HepG2 (cell line): ENCODE data around the gene CD4. TPM values are rescaled to one million over a fixed set of nuclear protein-coding genes. Genes with fewer than 3 reads are reported as not detected.

Experiments
- ATAC-seq: fragments of 200-7000 bp; cut with Tn5 transposase; 3 replicates; pipeline ENCODE4 v1.9.1; 2020; ENCODE audit warnings: mild to moderate bottlenecking, moderate library complexity
- BruUV-seq: library from RNA; stranded (reverse); fragments of 400-500 nt; replicated peaks from 2 replicates; lab custom pipeline; 2021; lab: Mats Ljungman, UMichigan
- CTCF ChIA-PET: fragments of 300-600 bp; formaldehyde crosslinking; extraction: SDS; loops from one replicate; lab custom pipeline; 2021; ENCODE audit warnings: low total read pairs, inconsistent platforms, low intra/inter-chr PET ratio; lab: Yijun Ruan, JAX
- POLR2A ChIA-PET: fragments of 350-600 bp; sonication (Branson Sonifier 250); formaldehyde crosslinking; loops from one replicate; lab custom pipeline; 2020; ENCODE audit warnings: antibody characterized with exemption, inconsistent platforms; lab: Yijun Ruan, JAX
- DNase-seq: peaks from one replicate; pipeline ENCODE4 v3.0.0-alpha.2; 2015; ENCODE audit warnings: low spot score
- FAIRE-seq: peaks from 3 replicates; lab custom pipeline; 2011; peaks lifted over from hg19 to GRCh38; lab: Jason Lieb, UNC
- H2AFZ ChIP-seq: one replicate; pipeline ENCODE4 v1.6.1; 2011; ENCODE audit warnings: low read length, inconsistent platforms
- H3K27ac ChIP-seq: fragments of 300-600 bp; 3 replicates; pipeline ENCODE4 v1.8.0; 2011; ENCODE audit warnings: mixed run types, mild to moderate bottlenecking, mixed read lengths, low read length, inconsistent platforms; ENCODE audit not compliant: insufficient read depth; ENCODE audit errors: extremely low read length
- H3K27me3 ChIP-seq, 2 experiments: fragments of 200-600 bp in 1 of 2; 2 replicates in 1 of 2; 3 replicates in 1 of 2; pipeline versions ENCODE4 v1.6.0 to v1.8.0; 2011; ENCODE audit warnings: low read length in 2 of 2, mild to moderate bottlenecking in 2 of 2, moderate library complexity in 2 of 2, inconsistent platforms in 1 of 2; ENCODE audit not compliant: insufficient read depth in 2 of 2, control insufficient read depth in 1 of 2
- H3K36me3 ChIP-seq, 2 experiments: fragments of 200-600 bp in 1 of 2; replicated peaks in 1 of 2; 2 replicates in 1 of 2; 3 replicates in 1 of 2; pipeline versions ENCODE4 v1.5.1 to v1.8.0; 2011; ENCODE audit warnings: low read length in 2 of 2, inconsistent platforms in 1 of 2; ENCODE audit not compliant: insufficient read depth in 2 of 2, control insufficient read depth in 1 of 2
- H3K4me1 ChIP-seq: 2 replicates; pipeline ENCODE4 v1.5.1; 2012; ENCODE audit warnings: low read length, inconsistent platforms; ENCODE audit not compliant: insufficient read depth
- H3K4me2 ChIP-seq: 2 replicates; pipeline ENCODE4 v1.6.0; 2011; ENCODE audit warnings: low read depth, low read length, inconsistent platforms
- H3K4me3 ChIP-seq, 3 experiments: fragments of 200-600 bp in 1 of 3; sonication (generic), shearing (Covaris generic) in 1 of 3; replicated peaks in 1 of 3; 2 replicates each; pipeline ENCODE4 v1.5.1; 2011 to 2016; ENCODE audit warnings: low read length in 3 of 3, inconsistent platforms in 2 of 3, low read depth in 2 of 3, mild to moderate bottlenecking in 2 of 3, control low read depth in 1 of 3, mixed read lengths in 1 of 3; ENCODE audit not compliant: insufficient read depth in 1 of 3
- H3K79me2 ChIP-seq: one replicate; pipeline ENCODE4 v1.6.1; 2011; ENCODE audit warnings: low read length, inconsistent platforms; ENCODE audit not compliant: insufficient read depth
- H3K9ac ChIP-seq: 2 replicates; pipeline ENCODE4 v1.6.0; 2011; ENCODE audit warnings: mild to moderate bottlenecking, low read depth, low read length, inconsistent platforms; ENCODE audit not compliant: insufficient read depth
- H3K9me3 ChIP-seq: 2 replicates; pipeline ENCODE4 v1.5.1; 2012; ENCODE audit warnings: mild to moderate bottlenecking, low read length
- H4K20me1 ChIP-seq: 2 replicates; pipeline ENCODE4 v1.6.0; 2011; ENCODE audit warnings: inconsistent platforms, mild to moderate bottlenecking, low read length, moderate library complexity; ENCODE audit not compliant: insufficient read depth
- POLR2A ChIP-seq, 2 experiments: IDR thresholded peaks; 2 replicates each; pipeline ENCODE4 v1.6.1; 2011; ENCODE audit warnings: low read depth in 2 of 2, low read length in 2 of 2, mild to moderate bottlenecking in 1 of 2, moderate library complexity in 1 of 2; ENCODE audit not compliant: insufficient read depth in 1 of 2
- SNAI1 ChIP-seq: sonication (generic); formaldehyde crosslinking; IDR thresholded peaks from 2 replicates; pipeline ENCODE4 v1.5.0; 2020; ENCODE audit warnings: mild to moderate bottlenecking, missing genetic modification reagents, borderline replicate concordance
- ZNF777 ChIP-seq: sonication (generic); formaldehyde crosslinking; IDR thresholded peaks from 2 replicates; pipeline ENCODE4 v1.4.0; 2020; ENCODE audit warnings: missing genetic modification reagents
- WGBS: methylation state at CpG from one replicate; pipeline ENCODE4 v1.1.6; 2017; ENCODE audit warnings: low lambda C conversion rate; 5-methylcytosine and 5-hydroxymethylcytosine counted together
- in situ Hi-C: cut with HindIII; loops from 2 replicates; pipeline ENCODE4 v1.10.0; 2017; ENCODE audit warnings: low pct_unique_long_range_greater_than_20kb; ENCODE audit not compliant: extremely low pct_ligation_motif_present
- intact Hi-C: fragments of 100-400 bp; cut with micrococcal nuclease; formaldehyde crosslinking; loops from one replicate; pipeline ENCODE4 v1.10.0; 2022; ENCODE audit not compliant: unreplicated experiment
- polyA plus RNA-seq, 8 experiments: library from polyadenylated mRNA; depleted of rRNA in 3 of 8; stranded (reverse) in 7 of 8; unstranded in 1 of 8; fragments of >200 nt; fragmentation: Illumina TruSeq in 4 of 8; extraction: Trizol in 4 of 8; gene quantifications; 2 replicates each; pipeline versions ENCODE4 v1.2.1 to v1.2.3, GENCODE V29; 2011 to 2016; ENCODE audit warnings: low read depth in 4 of 8, missing spikeins in 1 of 8, mixed read lengths in 1 of 8; ENCODE audit not compliant: insufficient read depth in 1 of 8
- total RNA-seq, 5 experiments: library from RNA; depleted of rRNA; stranded (reverse); fragments of >200 nt; fragmentation: Illumina TruSeq; extraction: Trizol; gene quantifications; 2 replicates each; pipeline ENCODE4 v1.2.3, GENCODE V29; 2016; ENCODE audit warnings: low read depth in 1 of 5
- TF ChIP-seq, protein P1 (sequence below): sonication (generic); formaldehyde crosslinking; IDR thresholded peaks from 2 replicates; pipeline ENCODE4 v1.5.0; 2020; ENCODE audit warnings: mild to moderate bottlenecking, missing genetic modification reagents, borderline replicate concordance
- TF ChIP-seq, protein P2 (sequence below): sonication (generic); formaldehyde crosslinking; IDR thresholded peaks from 2 replicates; pipeline ENCODE4 v1.5.0; 2020; ENCODE audit warnings: missing genetic modification reagents

CD4 gene
- total and polyA plus RNA-seq, 2 of the 13 experiments (the other 11 are each of a cell fraction or from before 2014, with no cell fraction given): 0.07 to 0.95 TPM

DNA sequence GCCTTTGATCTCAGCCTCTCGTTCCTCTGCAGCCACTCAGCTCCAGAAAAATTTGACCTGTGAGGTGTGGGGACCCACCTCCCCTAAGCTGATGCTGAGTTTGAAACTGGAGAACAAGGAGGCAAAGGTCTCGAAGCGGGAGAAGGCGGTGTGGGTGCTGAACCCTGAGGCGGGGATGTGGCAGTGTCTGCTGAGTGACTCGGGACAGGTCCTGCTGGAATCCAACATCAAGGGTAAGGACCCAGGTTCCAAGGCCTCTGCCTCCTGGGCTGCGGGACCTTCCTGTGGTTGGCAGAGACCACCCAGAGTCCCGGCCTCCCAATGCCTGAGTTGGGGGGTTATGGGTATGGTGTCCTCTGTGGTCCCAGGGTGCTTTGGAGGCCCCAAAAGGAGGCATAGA, 27.8 kb downstream of the CD4 start:
- Histone ChIP-seq H3K9ac (no peak overlapping the region), H2AFZ (no peak overlapping the region), H3K4me3 (no peak overlapping the region), H4K20me1 (no peaks in the 10 kb centered on the region), H3K27ac (no peak overlapping the region), H3K4me2 (no peak overlapping the region), H3K9me3 (no peaks in the 10 kb centered on the region), H3K79me2 (no peaks in the 10 kb centered on the region), H3K4me1 (peaks cover 42% of the 10 kb centered on the region), H3K36me3 (no peaks in the 10 kb centered on the region), H3K27me3 (peaks cover 5 to 34% of the 10 kb centered on the region in 2 experiments; a peak in 4 of 5 replicates)
- FAIRE-seq (no peak), ATAC-seq (no peak), DNase-seq (no peak)
- no TSS peak for BruUV-seq
- ChIA-PET POLR2A (no interaction called here), CTCF (no interaction called here)
- in situ Hi-C loops (no loop called here), intact Hi-C loops (no loop called here)
- 25% methylated on average over 8 of the region's 8 CpGs for WGBS
- TF ChIP-seq ZNF777 (CRISPR knock-in tag) (no peak), SNAI1 (no peak), POLR2A (IDR thresholded peaks at IDR 0.05; ENCODE audit: insufficient read depth in 1 of 2, low read depth in 2 of 2, low read length in 2 of 2) (peak in 1 of 2 experiments; percentile 8; a peak in 1 of 4 replicates)
- TF ChIP-seq, protein P1, sequence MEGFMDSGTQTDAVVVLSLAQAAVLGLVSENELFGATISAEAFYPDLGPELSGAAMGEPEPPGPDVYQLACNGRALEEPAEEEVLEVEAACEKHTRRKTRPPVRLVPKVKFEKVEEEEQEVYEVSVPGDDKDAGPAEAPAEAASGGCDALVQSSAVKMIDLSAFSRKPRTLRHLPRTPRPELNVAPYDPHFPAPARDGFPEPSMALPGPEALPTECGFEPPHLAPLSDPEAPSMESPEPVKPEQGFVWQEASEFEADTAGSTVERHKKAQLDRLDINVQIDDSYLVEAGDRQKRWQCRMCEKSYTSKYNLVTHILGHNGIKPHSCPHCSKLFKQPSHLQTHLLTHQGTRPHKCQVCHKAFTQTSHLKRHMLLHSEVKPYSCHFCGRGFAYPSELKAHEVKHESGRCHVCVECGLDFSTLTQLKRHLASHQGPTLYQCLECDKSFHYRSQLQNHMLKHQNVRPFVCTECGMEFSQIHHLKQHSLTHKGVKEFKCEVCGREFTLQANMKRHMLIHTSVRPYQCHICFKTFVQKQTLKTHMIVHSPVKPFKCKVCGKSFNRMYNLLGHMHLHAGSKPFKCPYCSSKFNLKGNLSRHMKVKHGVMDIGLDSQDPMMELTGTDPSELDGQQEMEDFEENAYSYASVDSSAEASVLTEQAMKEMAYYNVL (CRISPR knock-in tag): no peak
- TF ChIP-seq, protein P2, sequence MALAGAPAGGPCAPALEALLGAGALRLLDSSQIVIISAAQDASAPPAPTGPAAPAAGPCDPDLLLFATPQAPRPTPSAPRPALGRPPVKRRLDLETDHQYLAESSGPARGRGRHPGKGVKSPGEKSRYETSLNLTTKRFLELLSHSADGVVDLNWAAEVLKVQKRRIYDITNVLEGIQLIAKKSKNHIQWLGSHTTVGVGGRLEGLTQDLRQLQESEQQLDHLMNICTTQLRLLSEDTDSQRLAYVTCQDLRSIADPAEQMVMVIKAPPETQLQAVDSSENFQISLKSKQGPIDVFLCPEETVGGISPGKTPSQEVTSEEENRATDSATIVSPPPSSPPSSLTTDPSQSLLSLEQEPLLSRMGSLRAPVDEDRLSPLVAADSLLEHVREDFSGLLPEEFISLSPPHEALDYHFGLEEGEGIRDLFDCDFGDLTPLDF (CRISPR knock-in tag): no peak
